WTC11 (cell line): ENCODE data around the gene HECW1.

ENCODE experiments used
- TF ChIP-seq, protein P1 (sequence below): fragments of 200-600 bp; IDR thresholded peaks from 2 replicates; pipeline ENCODE4 v1.8.0; 2022; ENCODE audit warnings: antibody characterized with exemption
- TF ChIP-seq, protein P2 (sequence below): fragments of 250-450 bp; sonication (Bioruptor Pico); IDR thresholded peaks from 2 replicates; pipeline ENCODE4 v1.9.0; 2021; ENCODE audit warnings: moderate library complexity, mild to moderate bottlenecking, inconsistent platforms, borderline replicate concordance

DNA sequence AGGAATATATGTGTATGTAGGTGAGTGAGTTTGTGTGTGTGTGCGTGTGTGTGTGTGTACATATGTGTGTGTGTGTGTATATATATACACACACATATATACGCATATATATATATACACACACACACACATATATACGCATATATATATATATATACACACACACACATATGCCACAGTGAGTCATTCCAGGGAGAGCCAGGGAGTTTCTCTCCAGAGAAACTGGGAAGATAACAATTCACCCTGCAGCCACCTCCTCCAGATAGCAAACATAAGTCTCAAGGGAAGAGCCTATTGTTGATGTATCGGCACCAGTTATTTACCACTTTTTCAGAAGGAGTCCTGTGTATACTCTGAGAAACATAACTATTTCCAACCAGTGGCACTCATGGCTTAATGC, 368.1 kb downstream of the HECW1 start:
- TF ChIP-seq, protein P1, sequence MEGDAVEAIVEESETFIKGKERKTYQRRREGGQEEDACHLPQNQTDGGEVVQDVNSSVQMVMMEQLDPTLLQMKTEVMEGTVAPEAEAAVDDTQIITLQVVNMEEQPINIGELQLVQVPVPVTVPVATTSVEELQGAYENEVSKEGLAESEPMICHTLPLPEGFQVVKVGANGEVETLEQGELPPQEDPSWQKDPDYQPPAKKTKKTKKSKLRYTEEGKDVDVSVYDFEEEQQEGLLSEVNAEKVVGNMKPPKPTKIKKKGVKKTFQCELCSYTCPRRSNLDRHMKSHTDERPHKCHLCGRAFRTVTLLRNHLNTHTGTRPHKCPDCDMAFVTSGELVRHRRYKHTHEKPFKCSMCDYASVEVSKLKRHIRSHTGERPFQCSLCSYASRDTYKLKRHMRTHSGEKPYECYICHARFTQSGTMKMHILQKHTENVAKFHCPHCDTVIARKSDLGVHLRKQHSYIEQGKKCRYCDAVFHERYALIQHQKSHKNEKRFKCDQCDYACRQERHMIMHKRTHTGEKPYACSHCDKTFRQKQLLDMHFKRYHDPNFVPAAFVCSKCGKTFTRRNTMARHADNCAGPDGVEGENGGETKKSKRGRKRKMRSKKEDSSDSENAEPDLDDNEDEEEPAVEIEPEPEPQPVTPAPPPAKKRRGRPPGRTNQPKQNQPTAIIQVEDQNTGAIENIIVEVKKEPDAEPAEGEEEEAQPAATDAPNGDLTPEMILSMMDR, result no peak
- TF ChIP-seq, protein P2, sequence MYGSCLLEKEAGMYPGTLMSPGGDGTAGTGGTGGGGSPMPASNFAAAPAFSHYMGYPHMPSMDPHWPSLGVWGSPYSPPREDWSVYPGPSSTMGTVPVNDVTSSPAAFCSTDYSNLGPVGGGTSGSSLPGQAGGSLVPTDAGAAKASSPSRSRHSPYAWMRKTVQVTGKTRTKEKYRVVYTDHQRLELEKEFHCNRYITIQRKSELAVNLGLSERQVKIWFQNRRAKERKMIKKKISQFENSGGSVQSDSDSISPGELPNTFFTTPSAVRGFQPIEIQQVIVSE (CRISPR knock-in tag), result no peak
